Natural killer cell (primary cell): Measurements from ENCODE around the gene TTLL12. TPM values are rescaled to one million over a fixed set of nuclear protein-coding genes. Genes with fewer than 3 reads are reported as not detected.
A peak's percentile ranks its signal among the peaks of the same experiment; 100 is the strongest.

ENCODE experiments used
- ATAC-seq, 3 donors: fragments of 150-1000 bp in 2 of 3; fragments of 200-7000 bp in 1 of 3; cut with Tn5 transposase; 1 replicate in 1 of 3; 2 replicates in 2 of 3; pipeline ENCODE4 v1.10.0; 2021; ENCODE audit warnings: mild to moderate bottlenecking in 2 of 3, moderate library complexity in 2 of 3
- DNase-seq, 2 donors: peaks; one replicate each; pipeline versions ENCODE4 v3.0.0 to v3.0.0-alpha.2; 2013 to 2021; ENCODE audit warnings: mixed read lengths in 1 of 2
- H3K27ac ChIP-seq: one replicate; pipeline ENCODE4 v1.5.1; 2013; ENCODE audit warnings: mild to moderate bottlenecking, low read length
- H3K27me3 ChIP-seq: one replicate; pipeline ENCODE4 v1.6.1; 2013; ENCODE audit warnings: low read length; ENCODE audit not compliant: control insufficient read depth, insufficient read depth
- H3K36me3 ChIP-seq: one replicate; pipeline ENCODE4 v1.6.1; 2013; ENCODE audit warnings: low read length; ENCODE audit not compliant: control insufficient read depth, insufficient read depth
- H3K4me1 ChIP-seq: one replicate; pipeline ENCODE4 v1.6.1; 2013; ENCODE audit warnings: low read length; ENCODE audit not compliant: control insufficient read depth, insufficient read depth
- H3K4me3 ChIP-seq: one replicate; pipeline ENCODE4 v1.5.1; 2013; ENCODE audit warnings: low read length
- H3K9me3 ChIP-seq: one replicate; pipeline ENCODE4 v1.6.1; 2013; ENCODE audit warnings: low read length; ENCODE audit not compliant: control insufficient read depth, insufficient read depth
- H3K27ac Mint-ChIP-seq, 2 donors: one replicate each; pipeline ENCODE4 v1.8.0; 2022; ENCODE audit warnings: mild to moderate bottlenecking in 2 of 2, mixed read lengths in 2 of 2, moderate library complexity in 1 of 2
- H3K27me3 Mint-ChIP-seq, 2 donors: one replicate each; pipeline ENCODE4 v1.8.0; 2022; ENCODE audit warnings: low read depth in 2 of 2, mixed read lengths in 2 of 2
- H3K36me3 Mint-ChIP-seq: one replicate; pipeline ENCODE4 v1.8.0; 2022; ENCODE audit warnings: mixed read lengths
- H3K4me1 Mint-ChIP-seq, 2 donors: one replicate each; pipeline ENCODE4 v1.8.0; 2022; ENCODE audit warnings: mixed read lengths in 2 of 2
- H3K4me3 Mint-ChIP-seq: one replicate; pipeline ENCODE4 v1.8.0; 2022; ENCODE audit warnings: mild to moderate bottlenecking, moderate library complexity, mixed read lengths
- H3K9me3 Mint-ChIP-seq, 2 donors: one replicate each; pipeline ENCODE4 v1.8.0; 2022; ENCODE audit warnings: mixed read lengths in 2 of 2
- CTCF ChIP-seq: fragments of 200-600 bp; IDR thresholded peaks from one replicate; pipeline ENCODE4 v1.8.0; 2022; ENCODE audit warnings: antibody characterized with exemption
- WGBS: methylation state at CpG from one replicate; pipeline ENCODE4 v1.1.7; 2013; ENCODE audit warnings: missing lambda C conversion rate; ENCODE audit not compliant: insufficient coverage; 5-methylcytosine and 5-hydroxymethylcytosine counted together
- intact Hi-C: fragments of 100-400 bp; cut with micrococcal nuclease; formaldehyde crosslinking; loops from one replicate; pipeline ENCODE4 v1.14.2; 2022
- total RNA-seq, 4 donors: library from RNA; stranded (reverse); fragments of 120-200 nt in 1 of 4; gene quantifications; one replicate each; pipeline versions ENCODE4 v1.2.3 to v1.2.4, GENCODE V29; 2013 to 2022

TTLL12 gene
- total RNA-seq, 3 donors from 2014 or later (not counting 1 experiment from before 2014, with no cell fraction given): 9.3 to 15.5 (median 13.7) TPM

GRCh38 chr22:43206509-43207161 lies 19.7 kb upstream of the TTLL12 start:
- H3K27ac Mint-ChIP-seq: peak overlapping the region; percentile 63 to 86
- peak overlapping the region; percentile 55 for H3K27ac ChIP-seq
- no peak for ATAC-seq

GRCh38 chr22:43205748-43206508 lies 19.0 kb upstream of the TTLL12 start:
- H3K9me3 ChIP-seq: peaks cover 8% of the 10 kb centered on the region
- H3K36me3 ChIP-seq: no peaks in the 10 kb centered on the region
- H3K27ac ChIP-seq: peak overlapping the region; percentile 55
- Mint-ChIP-seq H3K27ac (peak overlapping the region; percentile 63 to 86), H3K4me1 (peaks cover 0 to 21% of the 10 kb centered on the region in 2 donors), H3K4me3 (no peak overlapping the region), H3K36me3 (no peaks in the 10 kb centered on the region), H3K9me3 (no peaks in the 10 kb centered on the region), H3K27me3 (no peaks in the 10 kb centered on the region)
- H3K4me3 ChIP-seq: no peak overlapping the region
- DNase-seq (peak; percentile 33 to 52), ATAC-seq (peak; percentile 59 to 73 (median 67))
- WGBS: 34% methylated on average over 5 of the region's 5 CpGs
- peaks cover 22% of the 10 kb centered on the region for H3K4me1 ChIP-seq
- TF ChIP-seq CTCF: no peak
- intact Hi-C loops: no loop called here
- H3K27me3 ChIP-seq: no peaks in the 10 kb centered on the region

More at GRCh38 chr22:43206509-43207161, 19.7 kb upstream of the TTLL12 start:
- Mint-ChIP-seq H3K9me3 (no peaks in the 10 kb centered on the region), H3K27me3 (no peaks in the 10 kb centered on the region), H3K4me3 (no peak overlapping the region), H3K4me1 (peaks cover 0 to 21% of the 10 kb centered on the region in 2 donors), H3K36me3 (no peaks in the 10 kb centered on the region)
- Histone ChIP-seq H3K27me3 (no peaks in the 10 kb centered on the region), H3K9me3 (peaks cover 8% of the 10 kb centered on the region), H3K4me1 (peaks cover 22% of the 10 kb centered on the region), H3K4me3 (no peak overlapping the region), H3K36me3 (no peaks in the 10 kb centered on the region)
- DNase-seq: no peak
- no peak for TF ChIP-seq CTCF
- intact Hi-C loops: no loop called here
- 53% methylated on average over 22 of the region's 23 CpGs for WGBS

GRCh38 chr22:43205261-43205691 lies 18.3 kb upstream of the TTLL12 start:
- Histone ChIP-seq H3K9me3 (peaks cover 8% of the 10 kb centered on the region), H3K4me1 (peaks cover 22% of the 10 kb centered on the region), H3K27ac (peak overlapping the region; percentile 55), H3K27me3 (no peaks in the 10 kb centered on the region), H3K4me3 (no peak overlapping the region), H3K36me3 (no peaks in the 10 kb centered on the region)
- ATAC-seq (peak; percentile 45 to 60 (median 49)), DNase-seq (peak; percentile 28 to 49)
- Mint-ChIP-seq H3K36me3 (no peaks in the 10 kb centered on the region), H3K27me3 (no peaks in the 10 kb centered on the region), H3K27ac (peak overlapping the region; percentile 38 to 86), H3K9me3 (no peaks in the 10 kb centered on the region), H3K4me1 (peaks cover 0 to 21% of the 10 kb centered on the region in 2 donors), H3K4me3 (no peak overlapping the region)
- no peak for TF ChIP-seq CTCF
- WGBS: 92% methylated on average over 9 of the region's 9 CpGs
- intact Hi-C loops: no loop called here
